Panc1 (cell line): Measurements from ENCODE around the gene UBAC2. TPM values are rescaled to one million over a fixed set of nuclear protein-coding genes. Genes with fewer than 3 reads are reported as not detected.

ENCODE experiments used
- ATAC-seq: fragments of 200-7000 bp; cut with Tn5 transposase; 2 replicates; pipeline ENCODE4 v1.9.1; 2020; ENCODE audit warnings: mild to moderate bottlenecking, moderate library complexity
- BruUV-seq: library from RNA; stranded (reverse); fragments of 400-500 nt; replicated peaks from 2 replicates; lab custom pipeline; 2021; lab: Mats Ljungman, UMichigan
- CTCF ChIA-PET: fragments of 300-600 bp; sonication (Branson Sonifier 250); formaldehyde crosslinking; loops from one replicate; lab custom pipeline; 2022; ENCODE audit warnings: antibody characterized with exemption; lab: Charles Lee
- POLR2A ChIA-PET: fragments of 300-600 bp; sonication (Branson Sonifier 250); formaldehyde crosslinking; loops from one replicate; lab custom pipeline; 2022; ENCODE audit warnings: antibody characterized with exemption; lab: Charles Lee
- DNase-seq: peaks from one replicate; pipeline ENCODE4 v3.0.0-alpha.2; 2010; ENCODE audit warnings: low read depth, low spot score
- H3K27ac ChIP-seq: 2 replicates; pipeline ENCODE4 v1.5.1; 2011; ENCODE audit warnings: mild to moderate bottlenecking, low read length, inconsistent platforms
- H3K27me3 ChIP-seq: fragments of 200-500 bp; sonication (Bioruptor generic); 2 replicates; pipeline ENCODE4 v1.6.0; 2014; ENCODE audit warnings: low read length, inconsistent platforms; ENCODE audit not compliant: control insufficient read depth, insufficient read depth
- H3K36me3 ChIP-seq: fragments of 200-500 bp; sonication (Bioruptor generic); 2 replicates; pipeline ENCODE4 v1.5.1; 2014; ENCODE audit warnings: inconsistent platforms, mild to moderate bottlenecking, low read length, moderate library complexity; ENCODE audit not compliant: control insufficient read depth, insufficient read depth
- H3K4me1 ChIP-seq: 2 replicates; pipeline ENCODE4 v1.5.1; 2011; ENCODE audit warnings: inconsistent platforms, mild to moderate bottlenecking, low read length, moderate library complexity; ENCODE audit not compliant: control insufficient read depth, insufficient read depth
- H3K4me3 ChIP-seq, 2 experiments: 2 replicates each; pipeline ENCODE4 v1.5.1; 2011 to 2012; ENCODE audit warnings: low read depth in 2 of 2, low read length in 2 of 2, mild to moderate bottlenecking in 2 of 2, inconsistent platforms in 1 of 2, moderate library complexity in 1 of 2
- H3K9me3 ChIP-seq: fragments of 200-500 bp; sonication (Bioruptor generic); 2 replicates; pipeline ENCODE4 v1.5.1; 2014; ENCODE audit warnings: low read depth, mild to moderate bottlenecking, inconsistent platforms, low read length, moderate library complexity; ENCODE audit not compliant: control insufficient read depth, insufficient read depth
- CTCF ChIP-seq: fragments of 450-650 bp; IDR thresholded peaks from 2 replicates; pipeline ENCODE4 v1.5.1; 2017; ENCODE audit warnings: mild to moderate bottlenecking
- POLR2AphosphoS5 ChIP-seq: IDR thresholded peaks from 2 replicates; pipeline ENCODE4 v1.6.1; 2012; ENCODE audit warnings: mild to moderate bottlenecking, low read depth, low read length, moderate library complexity
- REST ChIP-seq, 2 experiments: IDR thresholded peaks; 2 replicates each; pipeline ENCODE4 v1.6.1; 2011 to 2012; ENCODE audit warnings: low read depth in 2 of 2, control low read depth in 1 of 2, low read length in 1 of 2, mild to moderate bottlenecking in 1 of 2, moderate library complexity in 1 of 2; ENCODE audit not compliant: insufficient read depth in 1 of 2
- SIN3A ChIP-seq: IDR thresholded peaks from 2 replicates; pipeline ENCODE4 v1.6.1; 2012; ENCODE audit warnings: low read depth, mild to moderate bottlenecking, low read length, moderate library complexity, borderline replicate concordance; ENCODE audit not compliant: insufficient read depth
- TCF7L2 ChIP-seq: IDR thresholded peaks from 2 replicates; pipeline ENCODE4 v1.6.1; 2011; ENCODE audit warnings: mild to moderate bottlenecking, low read depth, low read length, inconsistent platforms
- in situ Hi-C: cut with HindIII; loops from 2 replicates; pipeline ENCODE4 v1.10.0; 2016; ENCODE audit warnings: low sequenced_read_pairs, low pct_unique_long_range_greater_than_20kb
- intact Hi-C: fragments of 100-400 bp; cut with micrococcal nuclease; formaldehyde crosslinking; loops from one replicate; pipeline ENCODE4 v1.10.0; 2022; ENCODE audit not compliant: unreplicated experiment
- total RNA-seq: library from RNA; stranded (reverse); gene quantifications from one replicate; pipeline ENCODE4 v1.2.1, GENCODE V29; 2021; ENCODE audit not compliant: unreplicated experiment

UBAC2 gene
- total RNA-seq, 1 experiment from 2014 or later: 40.8 TPM

- in situ Hi-C loops: no loop called here
- no TSS peak for BruUV-seq
- POLR2A ChIA-PET: no interaction called here
These were observed 131.2 kb downstream of the UBAC2 start for GRCh38 chr13:99331881-99332293.

GRCh38 chr13:99332456-99332855, 131.8 kb downstream of the UBAC2 start:
- H3K36me3 ChIP-seq: no peaks in the 10 kb centered on the region
- CTCF ChIA-PET: no interaction called here
- BruUV-seq: no TSS peak
- in situ Hi-C loops: no loop called here
- no peaks in the 10 kb centered on the region for H3K9me3 ChIP-seq
- H3K4me3 ChIP-seq: no peak overlapping the region
- no peaks in the 10 kb centered on the region for H3K4me1 ChIP-seq
- no peaks in the 10 kb centered on the region for H3K27me3 ChIP-seq
- TF ChIP-seq TCF7L2: no peak
- no peak for TF ChIP-seq CTCF
- no peak for TF ChIP-seq REST (IDR thresholded peaks at IDR 0.05; ENCODE audit: insufficient read depth in 1 of 2, low read depth in 2 of 2, low read length in 1 of 2)
- no peak for TF ChIP-seq POLR2AphosphoS5
- TF ChIP-seq SIN3A: no peak
- DNase-seq: no peak
- intact Hi-C loops: no loop called here
- POLR2A ChIA-PET: no interaction called here
- no peak overlapping the region for H3K27ac ChIP-seq
- no peak for ATAC-seq

More at GRCh38 chr13:99331881-99332293, 131.2 kb downstream of the UBAC2 start:
- H3K4me1 ChIP-seq: no peaks in the 10 kb centered on the region
- DNase-seq (no peak), ATAC-seq (no peak)
- CTCF ChIA-PET: no interaction called here
- no peaks in the 10 kb centered on the region for H3K36me3 ChIP-seq
- H3K9me3 ChIP-seq: no peaks in the 10 kb centered on the region
- TF ChIP-seq REST (IDR thresholded peaks at IDR 0.05; ENCODE audit: insufficient read depth in 1 of 2, low read depth in 2 of 2, low read length in 1 of 2) (no peak), SIN3A (no peak), CTCF (no peak), TCF7L2 (no peak), POLR2AphosphoS5 (no peak)
- H3K27me3 ChIP-seq: no peaks in the 10 kb centered on the region
- no peak overlapping the region for H3K27ac ChIP-seq
- intact Hi-C loops: no loop called here
- no peak overlapping the region for H3K4me3 ChIP-seq
